GM19324 (cell line): ENCODE data around the gene TRPM2.

Source experiments
- ATAC-seq: cut with Tn5 transposase; IDR thresholded peaks from one replicate; pipeline ENCODE4 v1.9.1; 2021; ENCODE audit warnings: mild to moderate bottlenecking, moderate library complexity; ENCODE audit not compliant: unreplicated experiment, low FRiP score

Gene TRPM2

GRCh38 chr21:44370027-44370735 is 16.8 kb downstream of the TRPM2 start:
- ATAC-seq = no peak

DNA sequence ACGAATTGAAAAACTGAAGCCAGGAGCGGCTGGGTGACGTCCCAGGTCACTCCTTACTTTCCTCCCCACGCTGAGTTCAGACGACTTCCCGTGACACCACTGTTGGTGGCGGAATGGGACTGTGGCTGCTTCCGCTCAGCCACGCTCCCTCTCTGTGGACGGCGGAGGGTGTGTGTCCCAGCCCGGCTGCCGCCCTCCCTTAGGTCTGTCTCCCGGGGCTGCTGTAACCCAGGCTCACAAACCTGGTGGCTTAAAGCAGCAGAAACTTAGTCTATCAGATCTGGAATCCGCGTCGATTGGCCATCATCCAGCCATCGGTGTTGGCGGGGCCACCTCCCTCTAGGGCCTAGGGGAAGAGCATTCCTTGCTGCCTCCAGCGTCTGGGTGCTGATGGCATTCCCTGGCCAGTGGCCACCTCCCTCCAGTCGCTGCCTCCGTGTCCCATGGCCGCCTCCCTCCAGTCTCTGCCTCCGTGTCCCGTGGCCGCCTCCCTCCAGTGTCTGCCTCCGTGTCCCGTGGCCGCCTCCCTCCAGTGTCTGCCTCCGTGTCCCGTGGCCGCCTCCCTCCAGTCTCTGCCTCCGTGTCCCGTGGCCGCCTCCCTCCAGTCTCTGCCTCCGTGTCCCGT is 17.5 kb downstream of the TRPM2 start:
- ATAC-seq = no peak

- no peak for ATAC-seq
Measured at GRCh38 chr21:44371596-44371995, 18.2 kb downstream of the TRPM2 start.

GRCh38 chr21:44372616-44373015 is 19.2 kb downstream of the TRPM2 start:
- ATAC-seq = no peak

GRCh38 chr21:44374601-44375280 is 21.3 kb downstream of the TRPM2 start:
- no peak for ATAC-seq

- no peak for ATAC-seq
Measured at GRCh38 chr21:44375281-44375651, 21.8 kb downstream of the TRPM2 start.

GRCh38 chr21:44375761-44376241 is 22.4 kb downstream of the TRPM2 start:
- ATAC-seq = no peak

DNA sequence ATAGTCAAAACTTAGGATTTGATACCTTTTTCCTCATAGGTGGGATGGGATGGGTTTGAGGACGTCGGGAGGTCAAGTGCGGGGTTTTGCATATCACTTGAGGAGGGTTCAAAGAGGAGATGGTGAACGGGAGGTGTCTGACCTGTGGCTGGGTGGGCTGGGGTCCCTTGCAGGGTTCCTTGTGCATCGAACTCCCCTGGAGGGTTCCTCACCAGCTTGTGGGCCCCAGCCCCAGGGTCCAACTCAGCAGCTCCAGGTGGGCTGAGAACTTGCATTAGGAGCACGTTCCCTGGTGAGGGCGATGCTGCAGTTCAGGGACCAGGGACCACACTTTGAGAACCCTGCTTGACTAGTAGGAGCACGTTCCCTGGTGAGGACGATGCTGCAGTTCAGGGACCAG is 23.2 kb downstream of the TRPM2 start:
- no peak for ATAC-seq

GRCh38 chr21:44377201-44377921 is 23.9 kb downstream of the TRPM2 start:
- ATAC-seq = no peak

- no peak for ATAC-seq
Measured at GRCh38 chr21:44377922-44378645, 24.7 kb downstream of the TRPM2 start.

GRCh38 chr21:44378646-44379514 is 25.5 kb downstream of the TRPM2 start:
- no peak for ATAC-seq

DNA sequence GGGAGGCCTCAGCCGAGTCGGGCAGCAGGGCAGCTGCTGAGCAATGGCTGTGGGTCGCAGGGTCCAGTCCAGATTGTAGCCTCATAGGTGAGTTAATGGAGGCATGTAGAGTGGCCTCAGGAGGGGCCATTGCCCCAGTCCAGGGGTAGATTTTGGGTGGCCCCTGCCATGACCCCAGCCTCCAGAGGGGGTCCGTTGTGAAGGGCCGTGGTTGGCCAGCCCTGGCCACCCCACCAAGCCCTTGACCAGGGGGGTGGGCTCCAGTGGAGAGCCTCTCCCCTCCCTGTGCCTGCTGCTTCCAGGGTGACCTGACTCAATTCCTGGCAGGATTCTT is 26.1 kb downstream of the TRPM2 start:
- no peak for ATAC-seq

GRCh38 chr21:44379991-44380865 is 26.8 kb downstream of the TRPM2 start:
- ATAC-seq = no peak

DNA sequence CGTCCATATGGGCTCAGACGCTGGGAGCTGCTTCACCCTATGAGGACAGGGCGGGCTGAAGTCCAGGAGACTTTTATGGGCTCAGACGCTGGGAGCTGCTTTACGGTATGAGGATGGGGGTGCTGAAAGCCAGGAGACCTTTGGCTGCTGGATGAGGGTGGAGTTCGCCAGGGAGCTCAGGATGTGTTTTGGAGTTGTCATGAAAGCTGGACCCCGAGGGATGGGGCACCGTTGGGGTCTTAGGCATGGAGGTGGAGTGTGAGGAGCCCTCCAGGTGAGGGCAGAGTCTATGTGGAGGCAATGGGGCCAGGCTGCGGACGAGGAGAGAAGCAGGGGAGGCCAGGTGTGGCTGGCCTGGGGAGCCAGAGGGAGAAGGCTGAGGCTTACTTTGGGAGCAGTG is 27.5 kb downstream of the TRPM2 start:
- no peak for ATAC-seq

- no peak for ATAC-seq
Measured at GRCh38 chr21:44381874-44382273, 28.5 kb downstream of the TRPM2 start.

- ATAC-seq = no peak
Measured at GRCh38 chr21:44382536-44382935, 29.1 kb downstream of the TRPM2 start.

DNA sequence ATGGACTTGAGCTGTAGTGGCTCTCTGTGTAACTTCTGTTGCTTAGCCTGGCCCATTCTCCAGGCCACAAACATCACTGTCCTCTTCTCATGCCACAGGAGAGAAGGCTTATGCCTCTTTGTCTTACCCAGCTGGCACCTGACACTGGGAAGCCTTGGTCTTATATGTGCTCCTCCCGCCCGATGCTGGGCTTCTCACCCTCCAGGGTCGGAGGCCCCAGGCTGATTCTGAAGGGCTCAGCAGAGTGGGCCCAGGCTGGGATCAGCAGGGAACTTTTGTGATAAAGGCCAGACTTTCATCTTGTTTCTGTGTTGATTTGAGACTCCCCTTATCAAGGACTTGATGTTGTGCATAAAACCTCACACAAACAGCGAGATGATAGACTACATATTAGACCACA is 29.8 kb downstream of the TRPM2 start:
- no peak for ATAC-seq

GRCh38 chr21:44384968-44385367 is 31.5 kb downstream of the TRPM2 start:
- no peak for ATAC-seq

DNA sequence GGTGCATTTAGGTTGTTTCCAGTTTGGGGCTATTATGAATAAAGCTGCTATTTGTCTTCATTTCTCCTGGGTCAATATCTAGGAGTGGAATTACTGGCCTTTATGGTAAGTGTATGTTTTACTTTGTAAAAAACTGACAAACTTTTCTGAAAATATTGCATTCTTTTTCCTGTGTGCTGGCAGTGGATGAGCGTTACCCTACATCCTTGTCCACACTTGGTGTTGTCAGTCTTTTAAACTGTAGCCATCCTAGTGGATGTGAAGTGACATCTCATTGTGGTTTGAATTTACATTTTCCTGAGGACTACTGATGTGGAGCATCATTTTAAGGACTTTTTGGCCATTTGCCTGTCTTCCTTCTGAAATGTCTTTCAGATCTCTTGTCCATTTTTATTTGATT is 35.9 kb downstream of the TRPM2 start:
- no peak for ATAC-seq
